ENCODE measurements around the gene KIAA1549. TPM values are rescaled to one million over a fixed set of nuclear protein-coding genes. Genes with fewer than 3 reads are reported as not detected.

KIAA1549 gene
- total and polyA plus RNA-seq, 9 donors, result 1.2 to 5.0 (median 3.6) TPM

DNA sequence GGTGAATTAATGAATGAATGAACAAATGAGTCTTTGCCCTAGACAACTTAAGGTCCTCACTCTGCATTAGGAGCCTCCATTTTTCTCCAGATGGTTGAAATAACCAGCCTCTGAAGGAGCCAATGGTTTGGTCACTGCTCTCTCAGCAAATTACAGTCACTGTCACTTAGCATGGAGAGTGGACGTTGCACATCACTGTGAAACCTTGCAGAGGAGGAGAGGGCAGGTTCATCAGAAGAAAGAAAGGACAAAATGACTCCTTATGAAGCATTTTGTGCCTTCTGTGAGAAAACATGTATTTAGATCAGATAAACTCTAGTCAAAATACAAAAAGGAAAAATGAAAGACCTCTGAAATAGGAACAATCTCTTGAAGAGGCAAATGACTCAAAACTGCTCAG, 176.6 kb downstream of the KIAA1549 start:
- Histone ChIP-seq H3K4me1 (ENCODE audit: insufficient read depth) (no peaks in the 10 kb centered on the region), H3K27me3 (no peaks in the 10 kb centered on the region), H3K27ac (no peak overlapping the region), H3K9me3 (no peaks in the 10 kb centered on the region), H3K36me3 (no peaks in the 10 kb centered on the region), H3K4me3 (no peak overlapping the region)
- DNase-seq, result no peak
- TF ChIP-seq EP300 (IDR thresholded peaks at IDR 0.05) (no peak), CTCF (IDR thresholded peaks at IDR 0.05) (no peak), POLR2A (IDR thresholded peaks at IDR 0.05) (no peak)
- intact Hi-C loops (cut with DNase I), result no loop called here
- 71 to 74% (median 71%) methylated on average over 1 of the region's 1 CpG for WGBS, 3 donors

- 92 to 95% (median 94%) methylated on average over 18 of the region's 18 CpGs for WGBS, 3 donors
- Histone ChIP-seq H3K27me3 (no peaks in the 10 kb centered on the region), H3K4me1 (ENCODE audit: insufficient read depth) (no peaks in the 10 kb centered on the region), H3K4me3 (no peak overlapping the region), H3K36me3 (no peaks in the 10 kb centered on the region), H3K27ac (no peak overlapping the region), H3K9me3 (no peaks in the 10 kb centered on the region)
- TF ChIP-seq EP300 (IDR thresholded peaks at IDR 0.05) (no peak), CTCF (IDR thresholded peaks at IDR 0.05) (no peak), POLR2A (IDR thresholded peaks at IDR 0.05) (no peak)
- DNase-seq, result no peak
- intact Hi-C loops (cut with DNase I), result no loop called here
These were observed 178.5 kb downstream of the KIAA1549 start for GRCh38 chr7:138802706-138803105.

GRCh38 chr7:138801256-138801655, 179.9 kb downstream of the KIAA1549 start:
- TF ChIP-seq POLR2A (IDR thresholded peaks at IDR 0.05) (no peak), CTCF (IDR thresholded peaks at IDR 0.05) (no peak), EP300 (IDR thresholded peaks at IDR 0.05) (no peak)
- intact Hi-C loops (cut with DNase I), result no loop called here
- peak in 1 of 5 donors; percentile 27 for DNase-seq

GRCh38 chr7:138799336-138800000, 181.7 kb downstream of the KIAA1549 start:
- H3K4me3 ChIP-seq, result no peak overlapping the region
- intact Hi-C loops (cut with DNase I), result no loop called here
- no peak for DNase-seq
- H3K27ac ChIP-seq, result no peak overlapping the region
- no peaks in the 10 kb centered on the region for H3K9me3 ChIP-seq
- H3K36me3 ChIP-seq, result no peaks in the 10 kb centered on the region
- TF ChIP-seq POLR2A (IDR thresholded peaks at IDR 0.05) (no peak), CTCF (IDR thresholded peaks at IDR 0.05) (no peak), EP300 (IDR thresholded peaks at IDR 0.05) (no peak)
- WGBS, 3 donors, result 16 to 25% (median 24%) methylated on average over 7 of the region's 7 CpGs
- H3K4me1 ChIP-seq (ENCODE audit: insufficient read depth), result no peaks in the 10 kb centered on the region
- no peaks in the 10 kb centered on the region for H3K27me3 ChIP-seq

More at GRCh38 chr7:138801256-138801655, 179.9 kb downstream of the KIAA1549 start:
- H3K4me1 ChIP-seq (ENCODE audit: insufficient read depth), result no peaks in the 10 kb centered on the region
- H3K27me3 ChIP-seq, result no peaks in the 10 kb centered on the region
- no peaks in the 10 kb centered on the region for H3K36me3 ChIP-seq
- no peak overlapping the region for H3K27ac ChIP-seq
- 50 to 83% (median 68%) methylated on average over 3 of the region's 3 CpGs for WGBS, 3 donors
- no peaks in the 10 kb centered on the region for H3K9me3 ChIP-seq
- no peak overlapping the region for H3K4me3 ChIP-seq

Measured in ovary (tissue), 9 donors.